K562 (cell line): Measurements from ENCODE around the gene CPEB1. TPM values are rescaled to one million over a fixed set of nuclear protein-coding genes. Genes with fewer than 3 reads are reported as not detected.
A peak's percentile ranks its signal among the peaks of the same experiment; 100 is the strongest.

Experiments used
- CSDE1 ChIP-seq, 2 experiments: fragments of 450-650 bp; IDR thresholded peaks; 2 replicates each; pipeline ENCODE4 v1.6.1; 2016; ENCODE audit warnings: mild to moderate bottlenecking in 1 of 2
- DNMT1 ChIP-seq: fragments of 450-650 bp; IDR thresholded peaks from 2 replicates; pipeline ENCODE4 v1.6.1; 2016; ENCODE audit warnings: antibody characterized with exemption, mild to moderate bottlenecking
- ESRRA ChIP-seq: fragments of 450-650 bp; IDR thresholded peaks from 2 replicates; pipeline ENCODE4 v1.6.1; 2014; ENCODE audit warnings: low read depth, mild to moderate bottlenecking, moderate library complexity, borderline replicate concordance
- HDAC1 ChIP-seq, 2 experiments: fragments of 450-650 bp; IDR thresholded peaks; 2 replicates each; pipeline ENCODE4 v1.6.1; 2016 to 2017; ENCODE audit warnings: inconsistent platforms in 1 of 2, mild to moderate bottlenecking in 1 of 2, moderate library complexity in 1 of 2
- IFI16 ChIP-seq: fragments of 250-450 bp; sonication (Bioruptor Pico); IDR thresholded peaks from 2 replicates; pipeline ENCODE4 v2.1.2; 2022; ENCODE audit warnings: mild to moderate bottlenecking, inconsistent platforms
- KDM2B ChIP-seq: fragments of 250-450 bp; sonication (Bioruptor Pico); IDR thresholded peaks from 2 replicates; pipeline ENCODE4 v1.8.0; 2021; ENCODE audit warnings: mild to moderate bottlenecking, moderate library complexity
- KLF1 ChIP-seq: fragments of 450-650 bp; IDR thresholded peaks from 2 replicates; pipeline ENCODE4 v1.6.1; 2016; ENCODE audit warnings: missing genetic modification characterization, missing compliant biosample characterization
- MIER1 ChIP-seq: fragments of 450-650 bp; IDR thresholded peaks from 2 replicates; pipeline ENCODE4 v1.6.1; 2016; ENCODE audit warnings: antibody characterized with exemption, mild to moderate bottlenecking, low read depth
- NEUROD1 ChIP-seq: fragments of 150-350 bp; IDR thresholded peaks from 2 replicates; pipeline ENCODE4 v1.6.1; 2014; ENCODE audit warnings: borderline replicate concordance, low read length, low read depth; ENCODE audit not compliant: partially characterized antibody
- POLR2AphosphoS5 ChIP-seq: IDR thresholded peaks from 2 replicates; pipeline ENCODE4 v1.6.1; 2011; ENCODE audit warnings: mild to moderate bottlenecking, low read depth, low read length, moderate library complexity; ENCODE audit not compliant: control insufficient read depth, insufficient read depth
- RCOR1 ChIP-seq, 2 experiments: IDR thresholded peaks; 2 replicates each; pipeline ENCODE4 v1.6.1; 2012; ENCODE audit warnings: low read depth in 2 of 2, low read length in 2 of 2, borderline replicate concordance in 1 of 2, improper control_type of control experiment in 1 of 2
- RFX1 ChIP-seq: fragments of 450-650 bp; IDR thresholded peaks from 2 replicates; pipeline ENCODE4 v1.6.1; 2016; ENCODE audit warnings: mild to moderate bottlenecking, moderate library complexity
- TEAD2 ChIP-seq: fragments of 450-650 bp; IDR thresholded peaks from 2 replicates; pipeline ENCODE4 v1.6.1; 2016; ENCODE audit warnings: missing genetic modification characterization, control low read depth, missing compliant biosample characterization
- TEAD4 ChIP-seq, 2 experiments: sonication (generic) in 1 of 2; formaldehyde crosslinking in 1 of 2; IDR thresholded peaks; 2 replicates each; pipeline versions ENCODE4 v1.6.1 to v1.8.0; 2012 to 2022; ENCODE audit warnings: borderline replicate concordance in 1 of 2, inconsistent platforms in 1 of 2, low read length in 1 of 2, mild to moderate bottlenecking in 1 of 2, missing genetic modification reagents in 1 of 2
- TRIM28 ChIP-seq: fragments of 450-650 bp; IDR thresholded peaks from 2 replicates; pipeline ENCODE4 v1.6.1; 2017
- XRCC3 ChIP-seq: fragments of 450-650 bp; IDR thresholded peaks from 2 replicates; pipeline ENCODE4 v1.6.1; 2017; ENCODE audit warnings: mild to moderate bottlenecking, moderate library complexity
- ZBTB34 ChIP-seq: fragments of 250-450 bp; sonication (Bioruptor Pico); IDR thresholded peaks from 2 replicates; pipeline ENCODE4 v1.8.0; 2021; ENCODE audit warnings: mild to moderate bottlenecking, moderate library complexity
- ZNF561 ChIP-seq: fragments of 450-650 bp; formaldehyde crosslinking; conservative IDR thresholded peaks from 2 replicates; pipeline ENCODE4 v1.4.0; 2020; ENCODE audit warnings: mild to moderate bottlenecking, moderate library complexity
- ZNF76 ChIP-seq: fragments of 250-450 bp; sonication (Bioruptor Pico); IDR thresholded peaks from 2 replicates; pipeline ENCODE4 v1.4.0; 2020; ENCODE audit warnings: mild to moderate bottlenecking, moderate library complexity, borderline replicate concordance
- polyA plus RNA-seq, 8 experiments: library from polyadenylated mRNA; depleted of rRNA in 4 of 8; stranded (reverse) in 5 of 8; unstranded in 3 of 8; fragments of >200 nt; fragmentation: Nextera tagmentation in 2 of 8; fragmentation: Illumina TruSeq in 1 of 8; extraction: Ambion mirVana in 2 of 8; extraction: Trizol in 1 of 8; gene quantifications; 2 replicates each; pipeline versions ENCODE4 v1.2.1 to v1.2.3, GENCODE V29; 2011 to 2014; ENCODE audit warnings: inconsistent platforms in 1 of 8, missing spikeins in 1 of 8
- total RNA-seq, 7 experiments: library from RNA; depleted of rRNA in 6 of 7; stranded (reverse); fragments of >200 nt in 6 of 7; fragmentation: Illumina TruSeq in 2 of 7; extraction: Trizol in 2 of 7; gene quantifications; 2 replicates each; pipeline versions ENCODE4 v1.2.1 to v1.2.3, GENCODE V29; 2011 to 2021; ENCODE audit warnings: low replicate concordance in 1 of 7
- TF ChIP-seq, protein P1 (sequence below): sonication (generic); formaldehyde crosslinking; IDR thresholded peaks from 2 replicates; pipeline ENCODE4 v1.8.1; 2023; ENCODE audit warnings: mild to moderate bottlenecking, missing genetic modification reagents, moderate library complexity

Gene CPEB1
- total and polyA plus RNA-seq, 9 of the 15 experiments (the other 6 are each of a cell fraction or from before 2014, with no cell fraction given), result 2.2 to 13.4 (median 9.7) TPM

GRCh38 chr15:82575335-82575734 is 71.8 kb downstream of the CPEB1 start (continued):
- TF ChIP-seq ZBTB34 (CRISPR knock-in tag), result no peak
- no peak for TF ChIP-seq ZNF76 (CRISPR knock-in tag)
- no peak for TF ChIP-seq CSDE1 (IDR thresholded peaks at IDR 0.05)
- TF ChIP-seq KDM2B, result no peak
- TF ChIP-seq MIER1, result no peak
- 0 out of 4 replicates have a peak, but pooled peaks of 1 of the 2 experiments have one; percentile 24 for TF ChIP-seq HDAC1 (IDR thresholded peaks at IDR 0.05)
- no peak for TF ChIP-seq KLF1
- no peak for TF ChIP-seq POLR2AphosphoS5
- TF ChIP-seq RFX1, result no peak
- no peak for TF ChIP-seq TRIM28
- TF ChIP-seq ESRRA, result no peak
- TF ChIP-seq TEAD4 (IDR thresholded peaks at IDR 0.05; ENCODE audit: low read length), result peak; percentile 62; the same call in 1 of the 2 replicates
- no peak for TF ChIP-seq TEAD4 (CRISPR knock-in tag; IDR thresholded peaks at IDR 0.05; ENCODE audit: borderline replicate concordance)
- no peak for TF ChIP-seq ZNF561 (CRISPR knock-in tag)
- no peak for TF ChIP-seq NEUROD1
- TF ChIP-seq, protein P1, sequence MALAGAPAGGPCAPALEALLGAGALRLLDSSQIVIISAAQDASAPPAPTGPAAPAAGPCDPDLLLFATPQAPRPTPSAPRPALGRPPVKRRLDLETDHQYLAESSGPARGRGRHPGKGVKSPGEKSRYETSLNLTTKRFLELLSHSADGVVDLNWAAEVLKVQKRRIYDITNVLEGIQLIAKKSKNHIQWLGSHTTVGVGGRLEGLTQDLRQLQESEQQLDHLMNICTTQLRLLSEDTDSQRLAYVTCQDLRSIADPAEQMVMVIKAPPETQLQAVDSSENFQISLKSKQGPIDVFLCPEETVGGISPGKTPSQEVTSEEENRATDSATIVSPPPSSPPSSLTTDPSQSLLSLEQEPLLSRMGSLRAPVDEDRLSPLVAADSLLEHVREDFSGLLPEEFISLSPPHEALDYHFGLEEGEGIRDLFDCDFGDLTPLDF (CRISPR knock-in tag), result no peak
- TF ChIP-seq XRCC3, result no peak
- no peak for TF ChIP-seq IFI16
- TF ChIP-seq TEAD2 (tag), result no peak
- no peak for TF ChIP-seq DNMT1
- peak in 1 of 2 experiments; percentile 79; a peak in 1 of 4 replicates for TF ChIP-seq RCOR1 (IDR thresholded peaks at IDR 0.05; ENCODE audit: borderline replicate concordance in 1 of 2, low read depth in 2 of 2, low read length in 2 of 2)
